Central memory CD4-positive, alpha-beta T cell (primary cell): ENCODE measurements around the gene SIX1.

Experiments
- DNase-seq: peaks from one replicate; pipeline ENCODE4 v3.0.0; 2022

SIX1 gene

GRCh38 chr14:60641742-60642269 lies 7.5 kb downstream of the SIX1 start:
- DNase-seq: no peak

GRCh38 chr14:60640859-60641741 lies 8.2 kb downstream of the SIX1 start:
- no peak for DNase-seq

GRCh38 chr14:60639674-60640073 lies 9.6 kb downstream of the SIX1 start:
- DNase-seq: no peak

GRCh38 chr14:60637479-60638315 lies 11.6 kb downstream of the SIX1 start:
- no peak for DNase-seq

- no peak for DNase-seq
Observed at GRCh38 chr14:60636879-60637478, 12.3 kb downstream of the SIX1 start.

- DNase-seq: no peak
Observed at GRCh38 chr14:60634153-60634552, 15.1 kb downstream of the SIX1 start.

- DNase-seq: no peak
Observed at GRCh38 chr14:60632777-60633176, 16.5 kb downstream of the SIX1 start.

- no peak for DNase-seq
Observed at GRCh38 chr14:60632257-60632656, 17.0 kb downstream of the SIX1 start.

GRCh38 chr14:60631842-60632241 lies 17.4 kb downstream of the SIX1 start:
- DNase-seq: no peak

GRCh38 chr14:60630129-60630528 lies 19.1 kb downstream of the SIX1 start:
- no peak for DNase-seq

- no peak for DNase-seq
Observed at GRCh38 chr14:60628892-60629291, 20.4 kb downstream of the SIX1 start.

GRCh38 chr14:60622917-60623257 lies 26.4 kb downstream of the SIX1 start:
- no peak for DNase-seq

GRCh38 chr14:60622210-60622916 lies 26.9 kb downstream of the SIX1 start:
- DNase-seq: no peak

- no peak for DNase-seq
Observed at GRCh38 chr14:60621386-60621785, 27.9 kb downstream of the SIX1 start.

- DNase-seq: no peak
Observed at GRCh38 chr14:60618241-60618640, 31.0 kb downstream of the SIX1 start.

- no peak for DNase-seq
Observed at GRCh38 chr14:60616461-60616959, 32.8 kb downstream of the SIX1 start.

GRCh38 chr14:60602291-60602690 lies 47.0 kb downstream of the SIX1 start:
- DNase-seq: no peak

- DNase-seq: no peak
Observed at GRCh38 chr14:60599727-60600126, 49.5 kb downstream of the SIX1 start.

GRCh38 chr14:60596139-60596538 lies 53.1 kb downstream of the SIX1 start:
- no peak for DNase-seq

- DNase-seq: no peak
Observed at GRCh38 chr14:60594062-60594461, 55.2 kb downstream of the SIX1 start.
